Retinal pigment epithelial cell (primary cell): Measurements from ENCODE around the gene LGALS12.

ENCODE experiments used
- DNase-seq: peaks from one replicate; pipeline ENCODE4 v3.0.0-alpha.2; 2010; ENCODE audit warnings: low read depth
- H3K4me3 ChIP-seq: 2 replicates; pipeline ENCODE4 v1.5.1; 2011; ENCODE audit warnings: mild to moderate bottlenecking, low read length, control low read depth, moderate library complexity
- TF ChIP-seq, protein P1 (sequence below): conservative IDR thresholded peaks from 2 replicates; pipeline ENCODE4 v1.5.1; 2011; ENCODE audit warnings: low read depth, low read length, control low read depth, inconsistent platforms

LGALS12 gene, protein sequence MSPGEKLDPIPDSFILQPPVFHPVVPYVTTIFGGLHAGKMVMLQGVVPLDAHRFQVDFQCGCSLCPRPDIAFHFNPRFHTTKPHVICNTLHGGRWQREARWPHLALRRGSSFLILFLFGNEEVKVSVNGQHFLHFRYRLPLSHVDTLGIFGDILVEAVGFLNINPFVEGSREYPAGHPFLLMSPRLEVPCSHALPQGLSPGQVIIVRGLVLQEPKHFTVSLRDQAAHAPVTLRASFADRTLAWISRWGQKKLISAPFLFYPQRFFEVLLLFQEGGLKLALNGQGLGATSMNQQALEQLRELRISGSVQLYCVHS

DNA sequence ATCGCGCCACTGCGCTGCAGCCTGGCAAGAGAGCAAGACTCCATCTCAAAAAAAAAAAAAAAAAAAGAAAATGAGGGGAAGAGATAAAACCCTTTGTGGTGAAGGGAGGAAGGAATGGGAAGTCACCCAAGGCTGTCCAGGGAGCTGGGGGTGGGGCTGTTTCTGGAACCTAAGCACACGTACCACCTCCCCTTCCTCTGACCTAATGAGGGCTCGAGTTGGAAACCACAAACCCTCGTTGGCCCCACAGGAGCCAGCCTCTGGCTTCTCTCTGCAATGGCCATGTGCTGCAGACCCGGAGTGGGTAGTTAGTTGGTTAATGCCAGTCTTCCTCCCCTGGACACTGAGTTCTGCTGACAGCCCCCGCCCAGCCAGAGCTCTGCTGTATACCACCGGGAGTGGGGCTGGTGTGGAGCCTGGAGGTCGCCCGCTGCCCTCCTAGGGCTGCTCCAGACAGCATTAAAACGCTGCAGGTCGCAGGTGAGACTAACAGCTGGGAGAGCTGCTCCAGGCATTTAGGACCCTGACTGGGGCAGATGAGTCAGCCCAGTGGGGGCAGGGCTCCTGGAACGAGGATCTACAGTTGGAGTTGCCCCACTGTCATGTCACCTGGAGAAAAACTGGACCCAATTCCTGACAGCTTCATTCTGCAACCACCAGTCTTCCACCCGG is at the start of gene LGALS12:
Gene LGALS12 (plus strand): TSS at position 228 of the 672 bp plus-strand sequence. CDS start 375 bp downstream, at position 603.
- DNase-seq, result no peak
- TF ChIP-seq, protein P1, sequence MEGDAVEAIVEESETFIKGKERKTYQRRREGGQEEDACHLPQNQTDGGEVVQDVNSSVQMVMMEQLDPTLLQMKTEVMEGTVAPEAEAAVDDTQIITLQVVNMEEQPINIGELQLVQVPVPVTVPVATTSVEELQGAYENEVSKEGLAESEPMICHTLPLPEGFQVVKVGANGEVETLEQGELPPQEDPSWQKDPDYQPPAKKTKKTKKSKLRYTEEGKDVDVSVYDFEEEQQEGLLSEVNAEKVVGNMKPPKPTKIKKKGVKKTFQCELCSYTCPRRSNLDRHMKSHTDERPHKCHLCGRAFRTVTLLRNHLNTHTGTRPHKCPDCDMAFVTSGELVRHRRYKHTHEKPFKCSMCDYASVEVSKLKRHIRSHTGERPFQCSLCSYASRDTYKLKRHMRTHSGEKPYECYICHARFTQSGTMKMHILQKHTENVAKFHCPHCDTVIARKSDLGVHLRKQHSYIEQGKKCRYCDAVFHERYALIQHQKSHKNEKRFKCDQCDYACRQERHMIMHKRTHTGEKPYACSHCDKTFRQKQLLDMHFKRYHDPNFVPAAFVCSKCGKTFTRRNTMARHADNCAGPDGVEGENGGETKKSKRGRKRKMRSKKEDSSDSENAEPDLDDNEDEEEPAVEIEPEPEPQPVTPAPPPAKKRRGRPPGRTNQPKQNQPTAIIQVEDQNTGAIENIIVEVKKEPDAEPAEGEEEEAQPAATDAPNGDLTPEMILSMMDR, result no peak
- H3K4me3 ChIP-seq, result no peak within 1 kb of the TSS

DNA sequence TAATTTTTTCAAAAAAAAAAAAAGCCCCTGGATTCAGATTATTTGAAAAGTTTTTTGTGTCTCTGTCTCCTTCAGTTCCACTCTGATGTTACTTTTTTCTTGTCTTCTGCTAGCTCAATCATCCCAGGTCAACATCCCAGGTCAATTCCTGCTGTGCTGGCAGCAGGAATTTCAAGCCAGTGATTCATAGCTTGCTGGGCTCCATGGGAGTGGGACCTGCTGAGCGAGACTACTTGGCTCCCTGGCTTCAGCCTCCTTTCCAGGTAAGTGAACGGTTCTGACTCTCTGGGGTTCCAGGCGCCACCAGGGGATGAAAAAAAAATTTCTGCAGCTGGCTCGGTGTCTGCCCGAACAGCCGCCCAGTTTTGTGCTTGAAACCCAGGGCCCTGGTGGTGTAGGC is 46.3 kb upstream of the LGALS12 start:
- H3K4me3 ChIP-seq, result no peak overlapping the region
- TF ChIP-seq, protein P1, result no peak

DNA sequence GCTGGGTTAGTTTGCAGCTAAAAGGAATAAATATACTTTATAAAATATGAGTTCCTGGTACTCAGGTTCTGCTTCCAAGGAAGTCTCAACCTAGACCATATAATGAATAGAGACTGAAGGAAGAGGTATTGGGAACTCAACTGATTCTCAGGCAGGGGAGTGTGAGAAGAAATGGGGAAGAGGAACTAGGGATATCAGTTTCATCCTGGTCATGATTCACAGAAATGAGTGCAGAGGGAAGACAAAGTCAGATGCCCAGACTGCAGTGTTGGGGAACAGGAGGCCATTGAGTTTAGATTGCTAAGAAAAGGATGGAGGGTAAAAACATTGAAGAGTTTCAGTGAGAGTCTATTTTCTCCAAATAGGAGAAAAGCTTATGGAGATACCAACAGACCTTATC is 43.7 kb upstream of the LGALS12 start:
- TF ChIP-seq, protein P1, result no peak
- no peak for DNase-seq
- no peak overlapping the region for H3K4me3 ChIP-seq

More for the DNA sequence above, 46.3 kb upstream of the LGALS12 start:
- DNase-seq, result no peak

DNA sequence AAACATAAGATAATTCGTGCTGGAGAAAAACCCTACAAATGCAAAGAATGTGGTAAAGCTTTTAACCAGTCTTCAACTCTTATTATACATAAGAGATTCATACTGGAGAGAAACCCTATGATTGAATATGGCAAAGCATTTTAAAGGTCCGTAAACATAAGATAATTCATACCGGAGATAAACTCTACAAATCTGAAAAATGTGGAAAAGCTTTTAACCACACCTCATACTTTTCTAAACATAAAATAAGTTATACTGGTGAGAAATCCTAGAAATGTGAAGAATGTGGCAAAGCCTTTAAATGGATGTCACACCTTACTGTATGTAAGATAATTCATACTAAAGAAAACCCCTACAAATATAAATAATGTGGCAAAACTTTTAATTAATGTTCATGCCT is 35.6 kb upstream of the LGALS12 start:
- H3K4me3 ChIP-seq, result no peak overlapping the region
- no peak for DNase-seq
- TF ChIP-seq, protein P1, result no peak

DNA sequence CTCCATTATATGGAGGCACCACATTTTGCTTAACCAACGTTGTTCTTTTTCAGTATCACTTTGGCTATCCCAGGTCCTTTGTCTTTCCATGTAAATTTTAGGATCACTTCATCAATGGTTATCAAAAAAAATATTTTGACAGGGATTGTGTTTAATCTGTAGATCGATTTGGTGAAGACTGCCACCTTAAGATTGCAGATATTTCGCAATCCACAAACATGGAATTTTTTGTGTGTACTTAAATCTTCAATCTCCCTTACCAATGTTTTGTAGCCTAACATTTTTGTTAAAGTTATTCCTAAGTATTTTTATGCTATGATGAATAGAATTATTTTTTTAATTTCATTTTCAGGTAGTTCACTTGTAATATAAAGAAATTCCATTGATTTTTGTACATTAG is 33.5 kb upstream of the LGALS12 start:
- H3K4me3 ChIP-seq, result no peak overlapping the region
- DNase-seq, result no peak
- TF ChIP-seq, protein P1, result no peak

DNA sequence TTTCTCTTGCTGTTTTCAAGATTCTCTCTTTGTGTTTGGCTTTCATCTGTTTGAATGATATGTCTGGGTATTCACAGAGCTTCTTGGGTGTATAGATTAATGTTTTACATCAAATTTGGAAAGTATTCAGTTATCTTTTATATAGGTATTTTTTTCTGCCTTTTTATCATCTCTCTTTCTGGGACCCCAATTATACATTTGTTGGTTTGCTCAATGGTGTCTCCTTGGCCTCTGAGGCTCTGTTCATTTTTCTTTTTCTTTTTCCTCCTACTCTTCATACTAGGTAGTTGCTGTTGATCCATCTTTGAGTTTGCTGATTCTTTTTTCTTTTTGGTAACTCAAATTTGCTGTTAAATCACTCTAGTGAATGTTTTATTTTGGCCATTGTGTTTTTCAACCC is 29.3 kb upstream of the LGALS12 start:
- no peak overlapping the region for H3K4me3 ChIP-seq
- TF ChIP-seq, protein P1, result no peak
- DNase-seq, result no peak

DNA sequence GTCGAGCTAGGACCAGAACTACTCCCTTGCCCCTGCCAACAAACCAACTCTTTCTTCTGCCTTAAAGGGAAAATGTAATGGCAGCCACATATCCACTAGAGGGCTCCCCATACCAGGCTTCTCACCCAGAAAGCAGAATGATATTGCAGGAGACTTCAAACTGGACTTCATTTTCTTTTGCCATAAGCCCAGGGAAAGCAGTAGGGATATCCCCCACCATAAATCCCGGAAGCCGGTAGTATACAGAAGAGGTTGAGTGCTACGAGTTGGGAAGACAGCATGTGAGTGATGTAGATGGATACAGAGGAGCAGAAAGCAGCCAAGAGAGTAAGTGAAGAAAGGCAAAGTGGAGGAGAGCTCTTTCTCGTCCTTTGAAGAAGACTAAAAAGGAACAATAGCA is 27.0 kb upstream of the LGALS12 start:
- H3K4me3 ChIP-seq, result no peak overlapping the region
- DNase-seq, result no peak
- TF ChIP-seq, protein P1, result peak; percentile 11
